Measurements from ENCODE around the gene SHROOM1. TPM values are rescaled to one million over a fixed set of nuclear protein-coding genes. Genes with fewer than 3 reads are reported as not detected.

Gene SHROOM1
- total and polyA plus RNA-seq, 2 of the 8 experiments (the other 6 are each of a cell fraction or from before 2014, with no cell fraction given) = 3.9 to 5.2 TPM

GRCh38 chr5:132820162-132820754 lies 10.2 kb downstream of the SHROOM1 start:
- ChIA-PET CTCF (ENCODE audit: partially characterized antibody) (interaction anchor here (0.7 to 25.6 kb wide), 39 partner anchors 11 to 605 kb away, joined by 3 to 465 read pairs (median 4); partner anchors contain the start of genes CCNI2, GDF9, IRF1 and KIF3A), POLR2A (ENCODE audit: partially characterized antibody) (interaction anchor here (0.8 to 1.7 kb wide), 2 partner anchors 8 to 41 kb away, joined by 3 to 4 read pairs; no protein-coding TSS in a partner anchor)
- Histone ChIP-seq H2AK5ac (ENCODE audit: low read depth, low read length) (no peak overlapping the region), H4K8ac (ENCODE audit: extremely low read depth, insufficient read depth, low read length) (no peak overlapping the region), H2BK12ac (ENCODE audit: low read depth, low read length) (no peak overlapping the region), H2AFZ (ENCODE audit: low read length) (no peak overlapping the region), H3K79me1 (ENCODE audit: low read depth, low read length) (no peaks in the 10 kb centered on the region), H3K4me2 (ENCODE audit: insufficient read depth in 1 of 2, low read depth in 2 of 2, low read length in 2 of 2) (no peak overlapping the region), H3K23ac (ENCODE audit: insufficient read length) (no peak overlapping the region), H2BK15ac (ENCODE audit: low read length) (no peak overlapping the region), H4K5ac (ENCODE audit: insufficient read length, low read depth, low read length) (no peak overlapping the region), H3K9ac (replicated peaks in 1 of 4; ENCODE audit: extremely low read depth in 1 of 4, low read depth in 3 of 4, low read length in 3 of 4) (no peak overlapping the region), H3K4me3 (ENCODE audit: extremely low read depth in 1 of 4, insufficient read depth in 2 of 4, low read depth in 3 of 4, low read length in 4 of 4) (no peak overlapping the region), H2BK120ac (replicated peaks; ENCODE audit: low read depth, low read length) (no peak overlapping the region), H3K14ac (ENCODE audit: insufficient read length) (no peak overlapping the region), H3K9me3 (ENCODE audit: insufficient read depth in 2 of 2, low read depth in 1 of 2, low read length in 1 of 2) (peaks cover 0 to 1% of the 10 kb centered on the region in 2 experiments; a peak in 1 of 4 replicates), H3K79me2 (ENCODE audit: control insufficient read depth in 1 of 2, insufficient read depth in 2 of 2, low read length in 2 of 2) (no peaks in the 10 kb centered on the region), H3K18ac (ENCODE audit: extremely low read depth, low read length) (no peak overlapping the region), H2BK20ac (ENCODE audit: low read length) (no peak overlapping the region), H3K36me3 (ENCODE audit: control insufficient read depth in 2 of 4, insufficient read depth in 4 of 4, low read length in 3 of 4) (no peaks in the 10 kb centered on the region), H2BK5ac (ENCODE audit: low read depth, low read length) (no peak overlapping the region), H3K4me1 (replicated peaks in 1 of 4; ENCODE audit: control insufficient read depth in 3 of 4, insufficient read depth in 4 of 4, low read length in 3 of 4) (peaks cover 0 to 13% (median 11%) of the 10 kb centered on the region in 4 experiments; a peak in 6 of 7 replicates), H3K23me2 (ENCODE audit: low read depth, low read length) (peaks cover 4% of the 10 kb centered on the region; the same call in 1 of the 2 replicates), H3K4ac (replicated peaks; ENCODE audit: insufficient read length, low read depth, low read length) (no peak overlapping the region), H3K56ac (replicated peaks; ENCODE audit: insufficient read length, low read depth, low read length) (no peak overlapping the region), H4K20me1 (replicated peaks in 1 of 2; ENCODE audit: control insufficient read depth in 1 of 2, insufficient read depth in 2 of 2, low read length in 2 of 2) (no peaks in the 10 kb centered on the region), H3K27me3 (replicated peaks in 1 of 4; ENCODE audit: control insufficient read depth in 3 of 4, extremely low read depth in 1 of 4, insufficient read depth in 3 of 4, low read length in 3 of 4) (peaks cover 4 to 32% (median 26%) of the 10 kb centered on the region in 4 experiments), H3K27ac (ENCODE audit: low read depth, low read length) (no peak overlapping the region), H4K91ac (replicated peaks; ENCODE audit: insufficient read length, low read length) (no peak overlapping the region)
- WGBS, 2 experiments (ENCODE audit: extremely low coverage in 1 of 2, insufficient coverage in 1 of 2, insufficient read length in 1 of 2, insufficient replicate concordance in 2 of 2, low coverage in 1 of 2, low lambda C conversion rate in 2 of 2, missing lambda C conversion rate in 1 of 2) = 40% methylated on average over 15 of the region's 15 CpGs; no CpG with 5 or more reads in 1 of the 2 experiments
- DNase-seq (ENCODE audit: low read depth in 1 of 2, low spot score in 2 of 2) (peak; percentile 75 to 97), FAIRE-seq (peak; percentile 96)
- TF ChIP-seq ASH2L (IDR thresholded peaks at IDR 0.05; ENCODE audit: low read length) (no peak), EZH2 (IDR thresholded peaks at IDR 0.05; ENCODE audit: low read depth, low read length, severe bottlenecking) (no peak), KDM1A (IDR thresholded peaks at IDR 0.05; ENCODE audit: borderline replicate concordance, low read length) (peak; percentile 70; the same call in 1 of the 2 replicates), CTBP2 (IDR thresholded peaks at IDR 0.05; ENCODE audit: borderline replicate concordance, insufficient read depth, insufficient read length, low read length) (no peak), KDM5A (IDR thresholded peaks at IDR 0.05; ENCODE audit: low read length) (no peak), SAP30 (IDR thresholded peaks at IDR 0.05; ENCODE audit: insufficient read depth, insufficient replicate concordance, low read length) (no peak), JUND (IDR thresholded peaks at IDR 0.05; ENCODE audit: low read length) (no peak), RFX5 (IDR thresholded peaks at IDR 0.05; ENCODE audit: borderline replicate concordance, low read depth, low read length) (no peak)
- TF ChIP-seq, protein P1, sequence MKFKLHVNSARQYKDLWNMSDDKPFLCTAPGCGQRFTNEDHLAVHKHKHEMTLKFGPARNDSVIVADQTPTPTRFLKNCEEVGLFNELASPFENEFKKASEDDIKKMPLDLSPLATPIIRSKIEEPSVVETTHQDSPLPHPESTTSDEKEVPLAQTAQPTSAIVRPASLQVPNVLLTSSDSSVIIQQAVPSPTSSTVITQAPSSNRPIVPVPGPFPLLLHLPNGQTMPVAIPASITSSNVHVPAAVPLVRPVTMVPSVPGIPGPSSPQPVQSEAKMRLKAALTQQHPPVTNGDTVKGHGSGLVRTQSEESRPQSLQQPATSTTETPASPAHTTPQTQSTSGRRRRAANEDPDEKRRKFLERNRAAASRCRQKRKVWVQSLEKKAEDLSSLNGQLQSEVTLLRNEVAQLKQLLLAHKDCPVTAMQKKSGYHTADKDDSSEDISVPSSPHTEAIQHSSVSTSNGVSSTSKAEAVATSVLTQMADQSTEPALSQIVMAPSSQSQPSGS (IDR thresholded peaks at IDR 0.05; ENCODE audit: low read length) = peak; percentile 72; the same call in 1 of the 2 replicates

Measured in H1 (cell line).